ENCODE data around the gene SH3GLB1. TPM values are rescaled to one million over a fixed set of nuclear protein-coding genes. Genes with fewer than 3 reads are reported as not detected.

SH3GLB1 gene
- total and polyA plus RNA-seq, 9 of the 15 experiments (the other 6 are each of a cell fraction or from before 2014, with no cell fraction given), result 8.6 to 34.2 (median 24.2) TPM

DNA sequence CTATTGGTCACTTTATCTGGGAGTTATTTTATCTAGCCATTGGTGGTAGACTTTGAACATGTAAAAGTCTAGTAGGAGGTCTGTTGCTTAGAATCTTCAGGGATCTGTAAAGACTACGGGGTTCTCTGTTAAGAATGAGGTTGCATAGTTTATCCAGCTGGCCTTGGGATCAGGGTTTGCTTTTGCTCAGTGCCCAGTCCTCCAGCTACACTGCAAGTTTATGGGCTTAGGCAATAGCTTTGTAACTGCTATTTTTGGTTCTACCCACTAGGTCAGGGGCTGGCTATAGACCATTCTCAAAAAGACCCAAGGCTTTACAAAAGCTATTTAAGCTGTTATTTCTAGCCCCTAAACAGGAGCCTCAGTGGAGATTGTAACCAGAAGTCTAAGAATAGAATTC lies 9.8 kb downstream of the SH3GLB1 start:
- H3K4me2 ChIP-seq (ENCODE audit: insufficient read depth, low read length), result no peak overlapping the region
- no peaks in the 10 kb centered on the region for H3K9me3 ChIP-seq (replicated peaks; ENCODE audit: control insufficient read depth, insufficient read depth, low read depth, low read length)
- TF ChIP-seq MAX (CRISPR knock-in tag; IDR thresholded peaks at IDR 0.05), result no peak
- TF ChIP-seq, protein P1, sequence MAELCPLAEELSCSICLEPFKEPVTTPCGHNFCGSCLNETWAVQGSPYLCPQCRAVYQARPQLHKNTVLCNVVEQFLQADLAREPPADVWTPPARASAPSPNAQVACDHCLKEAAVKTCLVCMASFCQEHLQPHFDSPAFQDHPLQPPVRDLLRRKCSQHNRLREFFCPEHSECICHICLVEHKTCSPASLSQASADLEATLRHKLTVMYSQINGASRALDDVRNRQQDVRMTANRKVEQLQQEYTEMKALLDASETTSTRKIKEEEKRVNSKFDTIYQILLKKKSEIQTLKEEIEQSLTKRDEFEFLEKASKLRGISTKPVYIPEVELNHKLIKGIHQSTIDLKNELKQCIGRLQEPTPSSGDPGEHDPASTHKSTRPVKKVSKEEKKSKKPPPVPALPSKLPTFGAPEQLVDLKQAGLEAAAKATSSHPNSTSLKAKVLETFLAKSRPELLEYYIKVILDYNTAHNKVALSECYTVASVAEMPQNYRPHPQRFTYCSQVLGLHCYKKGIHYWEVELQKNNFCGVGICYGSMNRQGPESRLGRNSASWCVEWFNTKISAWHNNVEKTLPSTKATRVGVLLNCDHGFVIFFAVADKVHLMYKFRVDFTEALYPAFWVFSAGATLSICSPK (IDR thresholded peaks at IDR 0.05; ENCODE audit: borderline replicate concordance), result no peak
- no peak for TF ChIP-seq GATAD2B (IDR thresholded peaks at IDR 0.05; ENCODE audit: borderline replicate concordance)
- no peak for TF ChIP-seq NCOA2 (IDR thresholded peaks at IDR 0.05; ENCODE audit: partially characterized antibody in 2 of 2)
- no peak for TF ChIP-seq SRSF9 (IDR thresholded peaks at IDR 0.05; ENCODE audit: borderline replicate concordance, low read depth, low read length)
- TF ChIP-seq GTF3C2 (IDR thresholded peaks at IDR 0.05; ENCODE audit: borderline replicate concordance, extremely low read depth, insufficient read length), result no peak
- no peak for TF ChIP-seq SNRNP70 (optimal IDR thresholded peaks at IDR 0.05; ENCODE audit: low read depth, low read length)
- no peak for TF ChIP-seq NFE2 (IDR thresholded peaks at IDR 0.05; ENCODE audit: low read depth)
- TF ChIP-seq RUNX1 (IDR thresholded peaks at IDR 0.05; ENCODE audit: low read depth), result no peak
- TF ChIP-seq CBFB (CRISPR knock-in tag; IDR thresholded peaks at IDR 0.05), result no peak
- H3K27me3 ChIP-seq (ENCODE audit: control insufficient read depth in 2 of 2, insufficient read depth in 2 of 2, low read length in 2 of 2), result no peaks in the 10 kb centered on the region
- H4K20me1 ChIP-seq (replicated peaks; ENCODE audit: control insufficient read depth, insufficient read depth, low read length), result no peaks in the 10 kb centered on the region; the same call in 1 of the 2 replicates
- H3K4me3 ChIP-seq, result no peak overlapping the region
- intact Hi-C loops (cut with micrococcal nuclease) (no loop called here), in situ Hi-C loops (cut with MboI) (no loop called here)
- peaks cover 0 to 2% of the 10 kb centered on the region in 2 experiments; a peak in 1 of 5 replicates for H3K4me1 ChIP-seq (replicated peaks in 1 of 2; ENCODE audit: control insufficient read depth in 2 of 2, insufficient read depth in 2 of 2, low read length in 2 of 2)
- no peaks in the 10 kb centered on the region for H3K9me1 ChIP-seq (ENCODE audit: control insufficient read depth, insufficient read depth, low read length)
- H3K79me2 ChIP-seq (ENCODE audit: control insufficient read depth, insufficient read depth, low read length), result peaks cover 56% of the 10 kb centered on the region
- ChIA-PET CTCF (ENCODE audit: low intra/inter-chr PET ratio) (no interaction called here), POLR2A (interaction anchor here (0.7 to 6.7 kb wide), 6 partner anchors 9 to 29 kb away, joined by 3 to 56 read pairs (median 3); partner anchors contain the start of gene SH3GLB1)
- H3K27ac ChIP-seq (ENCODE audit: extremely low read depth, low read depth, low read length), result no peak overlapping the region
- peaks cover 26% of the 10 kb centered on the region for H3K36me3 ChIP-seq (ENCODE audit: control insufficient read depth, insufficient read depth, low read length)
- no peak overlapping the region for H2AFZ ChIP-seq (ENCODE audit: low read depth, low read length)
- FAIRE-seq, result no peak
- ATAC-seq, result peak; percentile 47; the same call in 2 of the 3 replicates
- DNase-seq (ENCODE audit: extremely low read depth in 1 of 4, low spot score in 3 of 4), result no peak
- H3K9ac ChIP-seq (ENCODE audit: insufficient read depth in 1 of 2, low read depth in 2 of 2, low read length in 2 of 2), result no peak overlapping the region
- WGBS (ENCODE audit: insufficient coverage, low coverage, missing lambda C conversion rate), result 60% methylated on average over 1 of the region's 1 CpG
- BruUV-seq (replicated peaks), result no TSS peak

Data from K562 (cell line).